Measurements from ENCODE around the gene DHX35. TPM values are rescaled to one million over a fixed set of nuclear protein-coding genes. Genes with fewer than 3 reads are reported as not detected.

Gene DHX35
- total and polyA plus RNA-seq, 2 of the 13 experiments (the other 11 are each of a cell fraction or from before 2014, with no cell fraction given), result 25.8 to 28.7 TPM

GRCh38 chr20:38962044-38962927 lies at the start of gene DHX35 (continued):
- TF ChIP-seq ARID4A (CRISPR knock-in tag; IDR thresholded peaks at IDR 0.05; ENCODE audit: borderline replicate concordance), result peak; percentile 99
- peak; percentile 84 for TF ChIP-seq AGO1 (IDR thresholded peaks at IDR 0.05; ENCODE audit: low read depth, low read length, poor library complexity, severe bottlenecking)
- peak; percentile 99 for TF ChIP-seq TFDP1 (CRISPR knock-in tag; IDR thresholded peaks at IDR 0.05; ENCODE audit: borderline replicate concordance)
- TF ChIP-seq TBX3 (IDR thresholded peaks at IDR 0.05; ENCODE audit: borderline replicate concordance), result no peak
- TF ChIP-seq KLF16 (CRISPR knock-in tag; IDR thresholded peaks at IDR 0.05), result peak; percentile 88 to 98; a peak in 3 of 4 replicates
- no peak for TF ChIP-seq JDP2 (CRISPR knock-in tag; IDR thresholded peaks at IDR 0.05; ENCODE audit: borderline replicate concordance)
- TF ChIP-seq ZNF496 (CRISPR knock-in tag; IDR thresholded peaks at IDR 0.05; ENCODE audit: insufficient replicate concordance), result no peak
- 0 out of 2 replicates have a peak, but pooled peaks have one; percentile 81 for TF ChIP-seq ZNF570 (CRISPR knock-in tag; IDR thresholded peaks at IDR 0.05; ENCODE audit: borderline replicate concordance)
- peak; percentile 48; the same call in 1 of the 2 replicates for TF ChIP-seq NR2F2 (IDR thresholded peaks at IDR 0.05; ENCODE audit: borderline replicate concordance, low read depth)
- TF ChIP-seq ZNF530 (CRISPR knock-in tag; IDR thresholded peaks at IDR 0.05; ENCODE audit: low read depth), result no peak
- peak; percentile 63 for TF ChIP-seq HNF4A (CRISPR knock-in tag; IDR thresholded peaks at IDR 0.05)
- TF ChIP-seq ZNF740 (CRISPR knock-in tag; IDR thresholded peaks at IDR 0.05), result no peak; the same call in none of the 2 replicates
- TF ChIP-seq KLF11 (CRISPR knock-in tag; IDR thresholded peaks at IDR 0.05), result peak; percentile 84; the same call in 1 of the 2 replicates
- peak; percentile 69; the same call in 1 of the 2 replicates for TF ChIP-seq ZNF160 (CRISPR knock-in tag; IDR thresholded peaks at IDR 0.05)
- TF ChIP-seq NR2F6 (IDR thresholded peaks at IDR 0.05), result no peak; the same call in 1 of the 2 replicates
- peak; percentile 90 for TF ChIP-seq NR2F6 (CRISPR knock-in tag; IDR thresholded peaks at IDR 0.05)
- TF ChIP-seq JUN (CRISPR knock-in tag; IDR thresholded peaks at IDR 0.05), result peak; percentile 80
- peak; percentile 81 for TF ChIP-seq ATF2 (CRISPR knock-in tag; IDR thresholded peaks at IDR 0.05)
- peak; percentile 96 for TF ChIP-seq DR1 (CRISPR knock-in tag; IDR thresholded peaks at IDR 0.05)
- peak; percentile 78; the same call in 1 of the 2 replicates for TF ChIP-seq AKAP8 (CRISPR knock-in tag; IDR thresholded peaks at IDR 0.05)
- no peak; the same call in 1 of the 2 replicates for TF ChIP-seq FIP1L1 (IDR thresholded peaks at IDR 0.05; ENCODE audit: borderline replicate concordance, insufficient read depth, low read depth, low read length)
- TF ChIP-seq THYN1 (CRISPR knock-in tag; IDR thresholded peaks at IDR 0.05; ENCODE audit: borderline replicate concordance, low read depth), result no peak

Data from HepG2 (cell line).